Measurements from ENCODE around the gene ATG13. TPM values are rescaled to one million over a fixed set of nuclear protein-coding genes. Genes with fewer than 3 reads are reported as not detected.

The ATG13 gene
- total RNA-seq (2021) (109 TPM in 2 replicates), Bru-seq, nascent RNA (percentile 85 among the genes with signal in this experiment), BruChase-seq, experiment 1, labeled RNA remaining after a 2-hour chase (percentile 72 among the genes with signal in this experiment), BruChase-seq, experiment 2, labeled RNA remaining after a 6-hour chase (percentile 83 among the genes with signal in this experiment)
- long read RNA-seq, full-length matches to known transcripts = 27 of 90 reads
- long read RNA-seq, partial matches to known transcripts = 8 of 90 reads
- long read RNA-seq, other reads (novel, unspliced or antisense) = 55 of 90 reads

DNA sequence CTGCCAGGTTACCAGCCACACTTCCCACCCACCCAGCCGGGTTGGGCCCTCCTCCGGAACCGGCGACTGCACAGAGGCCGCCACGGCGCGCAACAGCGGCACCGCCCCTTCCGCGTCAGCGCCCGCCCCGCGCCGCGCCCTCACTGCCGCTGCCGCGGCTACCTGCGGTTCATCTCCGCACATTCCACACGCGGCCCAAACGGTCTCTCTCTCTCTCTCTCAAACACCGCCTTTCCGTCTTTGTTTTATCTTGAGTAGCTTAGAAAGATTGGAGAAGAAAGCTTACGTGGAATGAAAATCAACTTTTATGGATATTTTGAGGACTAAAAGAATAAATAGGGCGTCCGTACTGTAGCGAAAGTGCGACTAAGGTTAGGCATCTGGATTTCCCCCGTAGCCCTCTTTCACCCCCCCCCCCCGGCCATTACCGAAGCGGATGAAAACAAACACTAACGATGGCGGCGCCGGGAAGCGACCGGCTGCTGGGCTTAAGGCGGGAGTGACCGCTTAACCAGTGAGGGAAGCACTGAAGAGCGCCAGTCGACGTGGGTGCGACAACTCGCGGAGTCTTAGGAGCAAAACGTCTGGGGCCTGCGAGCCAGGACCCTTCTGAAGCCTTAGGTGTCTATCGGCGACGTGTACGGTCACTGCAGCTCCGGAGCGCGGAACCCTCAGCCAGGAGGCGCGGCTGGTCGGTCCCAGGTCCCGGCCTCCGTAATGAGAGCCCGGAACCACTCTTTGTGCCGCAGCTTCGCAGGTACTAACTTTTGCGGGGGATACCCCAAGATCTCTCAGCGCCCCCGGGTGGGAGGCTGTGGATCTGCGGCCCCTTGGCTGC is at the start of gene ATG13, which contains the start of gene HARBI1:
ATG13 (plus strand) TSS at position 420 of the 838 bp plus-strand sequence. CDS start 26,739 bp downstream, outside the sequence.
HARBI1 (minus strand) TSS at position 94 of the 838 bp plus-strand sequence. CDS start 990 bp downstream, outside the sequence.
- Histone ChIP-seq H3F3A (ENCODE audit: insufficient read depth, low read depth) (peaks cover 15% of the 10 kb centered on the region), H3K4me2 (peak within 1 kb of the TSS; percentile 88), H3K9me3 (ENCODE audit: insufficient read depth, low read depth) (no peaks in the 10 kb centered on the region), H3K4me1 (replicated peaks; ENCODE audit: insufficient read depth) (peaks cover 24% of the 10 kb centered on the region), H3K79me2 (ENCODE audit: low read depth) (peaks cover 61% of the 10 kb centered on the region), H3K4me3 (peak within 1 kb of the TSS; percentile 95), H4K20me1 (ENCODE audit: insufficient read depth) (peaks cover 11% of the 10 kb centered on the region), H3K27ac (peak within 1 kb of the TSS; percentile 95), H2AFZ (peak within 1 kb of the TSS; percentile 90), H3K9me2 (ENCODE audit: insufficient read depth) (no peaks in the 10 kb centered on the region), H3K36me3 (ENCODE audit: low read depth) (peaks cover under 1% of the 10 kb centered on the region; the same call in 1 of the 2 replicates), H3K27me3 (ENCODE audit: insufficient read depth, low read depth) (no peaks in the 10 kb centered on the region)
- intact Hi-C loops (cut with micrococcal nuclease; ENCODE audit: unreplicated experiment) = loop anchor here (1.0 to 5.0 kb wide), 6 partner anchors 63 to 255 kb away; partner anchors contain the start of genes ARHGAP1 and MDK
- ChIA-PET POLR2A (ENCODE audit: unreplicated experiment) (interaction anchor here (0.5 to 0.7 kb wide), 3 partner anchors 26 to 90 kb away, joined by 3 to 23 read pairs (median 7); no protein-coding TSS in a partner anchor), CTCF (interaction anchor here (0.6 to 2.2 kb wide), 4 partner anchors 19 to 229 kb away, joined by 3 to 12 read pairs (median 4); no protein-coding TSS in a partner anchor)
- BruUV-seq (replicated peaks) = TSS peak; percentile 70
- peak; percentile 73 to 94 for DNase-seq
- no peak for TF ChIP-seq EZH2 (IDR thresholded peaks at IDR 0.05; ENCODE audit: low read depth)
- TF ChIP-seq, protein P1, sequence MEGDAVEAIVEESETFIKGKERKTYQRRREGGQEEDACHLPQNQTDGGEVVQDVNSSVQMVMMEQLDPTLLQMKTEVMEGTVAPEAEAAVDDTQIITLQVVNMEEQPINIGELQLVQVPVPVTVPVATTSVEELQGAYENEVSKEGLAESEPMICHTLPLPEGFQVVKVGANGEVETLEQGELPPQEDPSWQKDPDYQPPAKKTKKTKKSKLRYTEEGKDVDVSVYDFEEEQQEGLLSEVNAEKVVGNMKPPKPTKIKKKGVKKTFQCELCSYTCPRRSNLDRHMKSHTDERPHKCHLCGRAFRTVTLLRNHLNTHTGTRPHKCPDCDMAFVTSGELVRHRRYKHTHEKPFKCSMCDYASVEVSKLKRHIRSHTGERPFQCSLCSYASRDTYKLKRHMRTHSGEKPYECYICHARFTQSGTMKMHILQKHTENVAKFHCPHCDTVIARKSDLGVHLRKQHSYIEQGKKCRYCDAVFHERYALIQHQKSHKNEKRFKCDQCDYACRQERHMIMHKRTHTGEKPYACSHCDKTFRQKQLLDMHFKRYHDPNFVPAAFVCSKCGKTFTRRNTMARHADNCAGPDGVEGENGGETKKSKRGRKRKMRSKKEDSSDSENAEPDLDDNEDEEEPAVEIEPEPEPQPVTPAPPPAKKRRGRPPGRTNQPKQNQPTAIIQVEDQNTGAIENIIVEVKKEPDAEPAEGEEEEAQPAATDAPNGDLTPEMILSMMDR (conservative IDR thresholded peaks at IDR 0.05) = peak; percentile 90

DNA sequence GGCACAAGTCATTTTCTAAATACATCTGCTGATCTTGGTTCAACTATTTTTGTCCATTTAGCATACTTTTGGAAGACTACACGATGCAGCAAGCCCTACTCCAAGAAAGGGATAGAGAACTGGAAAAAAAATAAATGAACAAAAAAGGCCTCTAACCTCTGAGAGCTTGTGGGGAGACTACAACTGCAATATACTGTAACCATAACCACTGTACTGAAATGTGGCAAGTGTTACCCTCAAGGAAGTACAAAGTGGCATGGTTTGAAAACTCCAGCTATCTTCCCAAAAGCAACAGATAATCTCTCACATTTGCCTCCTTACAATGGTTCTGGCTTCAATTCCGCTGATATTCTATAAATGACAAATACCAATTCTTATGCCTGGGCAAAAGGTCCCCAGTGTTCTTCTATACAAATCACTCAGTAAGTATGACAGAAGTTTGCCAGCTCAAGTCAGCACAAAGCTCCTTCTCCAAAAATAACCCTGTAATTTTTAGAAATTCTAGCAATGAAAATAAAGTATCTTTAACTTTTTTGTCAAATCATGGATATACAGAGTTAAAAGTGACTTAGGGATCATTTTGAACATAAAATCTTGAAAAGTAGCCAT is 46.5 kb upstream of the ATG13 start:
- Histone ChIP-seq H4K20me1 (ENCODE audit: insufficient read depth) (peaks cover 12% of the 10 kb centered on the region; the same call in 1 of the 2 replicates), H3K4me1 (replicated peaks; ENCODE audit: insufficient read depth) (peaks cover 5% of the 10 kb centered on the region; the same call in 1 of the 2 replicates), H3F3A (ENCODE audit: insufficient read depth, low read depth) (peaks cover under 1% of the 10 kb centered on the region; the same call in 1 of the 2 replicates), H3K36me3 (ENCODE audit: low read depth) (0 out of 2 replicates have a peak, but pooled peaks cover 6% of the 10 kb centered on the region), H3K27ac (no peak overlapping the region), H3K9me2 (ENCODE audit: insufficient read depth) (no peaks in the 10 kb centered on the region), H3K27me3 (ENCODE audit: insufficient read depth, low read depth) (no peaks in the 10 kb centered on the region), H3K4me3 (no peak overlapping the region), H3K79me2 (ENCODE audit: low read depth) (peaks cover 85% of the 10 kb centered on the region), H3K9me3 (ENCODE audit: insufficient read depth, low read depth) (no peaks in the 10 kb centered on the region), H3K4me2 (no peak overlapping the region), H2AFZ (no peak overlapping the region)
- ChIA-PET POLR2A (ENCODE audit: unreplicated experiment) (interaction anchor here (0.6 kb wide), 1 partner anchor 23 kb away, joined by 3 read pairs; the partner anchor contains the start of gene AMBRA1), CTCF (interaction anchor here (0.6 kb wide), 1 partner anchor 846 kb away, joined by 7 read pairs; no protein-coding TSS in a partner anchor)
- TF ChIP-seq, protein P1 (conservative IDR thresholded peaks at IDR 0.05) = no peak
- no peak for TF ChIP-seq EZH2 (IDR thresholded peaks at IDR 0.05; ENCODE audit: low read depth)
- intact Hi-C loops (cut with micrococcal nuclease; ENCODE audit: unreplicated experiment) = no loop called here
- no peak for DNase-seq
- BruUV-seq (replicated peaks) = no TSS peak

All from PC-9 (cell line).